CD4-positive, alpha-beta T cell (primary cell): ENCODE data around the gene IGF1R. TPM values are rescaled to one million over a fixed set of nuclear protein-coding genes. Genes with fewer than 3 reads are reported as not detected.

Experiments used
- ATAC-seq: fragments of 200-7000 bp; cut with Tn5 transposase; one replicate; pipeline ENCODE4 v1.10.0; 2022; ENCODE audit warnings: mild to moderate bottlenecking; ENCODE audit not compliant: poor library complexity
- CTCF ChIA-PET: fragments of 350-600 bp; sonication (Branson Sonifier 250); formaldehyde crosslinking; loops from one replicate; lab custom pipeline; 2021; ENCODE audit warnings: antibody characterized with exemption, inconsistent platforms; lab: Charles Lee
- POLR2A ChIA-PET: fragments of 350-600 bp; sonication (Branson Sonifier 250); formaldehyde crosslinking; loops from one replicate; lab custom pipeline; 2021; ENCODE audit warnings: antibody characterized with exemption, inconsistent platforms; lab: Charles Lee
- DNase-seq, 14 experiments: peaks; one replicate each; pipeline ENCODE4 v3.0.0-alpha.2; 2013 to 2020; ENCODE audit warnings: mixed read lengths in 2 of 14
- H3K27ac ChIP-seq, 2 donors: one replicate each; pipeline versions ENCODE4 v1.5.1 to v1.7.0; 2013; ENCODE audit warnings: low read length in 2 of 2, low read depth in 1 of 2, mild to moderate bottlenecking in 1 of 2
- H3K27me3 ChIP-seq, 2 experiments: 1 replicate in 1 of 2; 2 replicates in 1 of 2; pipeline versions ENCODE4 v1.6.1 to v1.7.0; 2013; ENCODE audit warnings: low read length in 2 of 2, control low read depth in 1 of 2, mild to moderate bottlenecking in 1 of 2, moderate library complexity in 1 of 2; ENCODE audit not compliant: insufficient read depth in 2 of 2, control insufficient read depth in 1 of 2
- H3K36me3 ChIP-seq: one replicate; pipeline ENCODE4 v1.6.1; 2013; ENCODE audit warnings: low read length, control low read depth; ENCODE audit not compliant: insufficient read depth
- H3K4me1 ChIP-seq: one replicate; pipeline ENCODE4 v1.6.1; 2013; ENCODE audit warnings: low read length, control low read depth; ENCODE audit not compliant: insufficient read depth
- H3K4me3 ChIP-seq: one replicate; pipeline ENCODE4 v1.5.1; 2013; ENCODE audit warnings: mild to moderate bottlenecking, low read length, moderate library complexity
- H3K9me3 ChIP-seq, 2 experiments: 1 replicate in 1 of 2; 2 replicates in 1 of 2; pipeline versions ENCODE4 v1.6.1 to v1.7.0; 2013; ENCODE audit warnings: low read length in 2 of 2, mild to moderate bottlenecking in 2 of 2, control low read depth in 1 of 2, moderate library complexity in 1 of 2; ENCODE audit not compliant: control insufficient read depth in 1 of 2, insufficient read depth in 1 of 2
- H3K27ac Mint-ChIP-seq: one replicate; pipeline ENCODE4 v1.8.0; 2020; ENCODE audit warnings: mixed read lengths
- H3K27me3 Mint-ChIP-seq: one replicate; pipeline ENCODE4 v1.8.0; 2021; ENCODE audit warnings: mixed read lengths
- H3K36me3 Mint-ChIP-seq: one replicate; pipeline ENCODE4 v1.8.0; 2021; ENCODE audit warnings: low read depth, mixed read lengths
- H3K4me1 Mint-ChIP-seq: one replicate; pipeline ENCODE4 v1.8.0; 2021; ENCODE audit warnings: low read depth, mixed read lengths
- H3K4me3 Mint-ChIP-seq: one replicate; pipeline ENCODE4 v1.8.0; 2020; ENCODE audit warnings: mild to moderate bottlenecking, mixed read lengths
- H3K9me3 Mint-ChIP-seq: one replicate; pipeline ENCODE4 v1.8.0; 2020; ENCODE audit warnings: mixed read lengths
- CTCF ChIP-seq: fragments of 200-600 bp; IDR thresholded peaks from one replicate; pipeline ENCODE4 v1.8.0; 2022; ENCODE audit warnings: antibody characterized with exemption, mild to moderate bottlenecking
- intact Hi-C, 2 experiments: fragments of 100-400 bp; cut with DNase I in 1 of 2; cut with micrococcal nuclease in 1 of 2; formaldehyde crosslinking; loops; one replicate each; pipeline versions ENCODE4 v1.15.1 to v1.9.0; 2023 to 2025; cut with DNase I, micrococcal nuclease
- total RNA-seq, 174 experiments: library from RNA in 2 of 174; stranded (reverse) in 2 of 174; gene quantifications; one replicate each; pipeline ENCODE4 v1.2.3 and lab custom pipeline; 2021 to 2026

Gene IGF1R
- total RNA-seq, 2 experiments from 2014 or later = 39.2 to 40.3 TPM

GRCh38 chr15:98841419-98841970 lies 193.2 kb downstream of the IGF1R start:
- no peaks in the 10 kb centered on the region for H3K4me1 ChIP-seq
- no peak overlapping the region for H3K4me3 Mint-ChIP-seq
- H3K36me3 Mint-ChIP-seq = peaks cover 22% of the 10 kb centered on the region
- ATAC-seq (no peak), DNase-seq (no peak)
- no peaks in the 10 kb centered on the region for H3K27me3 ChIP-seq
- no peaks in the 10 kb centered on the region for H3K9me3 ChIP-seq
- TF ChIP-seq CTCF = no peak
- no peaks in the 10 kb centered on the region for H3K9me3 Mint-ChIP-seq
- H3K27me3 Mint-ChIP-seq = no peaks in the 10 kb centered on the region
- no peak overlapping the region for H3K4me3 ChIP-seq
- no peak overlapping the region for H3K27ac Mint-ChIP-seq
- no peak overlapping the region for H3K27ac ChIP-seq
- CTCF ChIA-PET = no interaction called here
- H3K36me3 ChIP-seq = no peaks in the 10 kb centered on the region
- POLR2A ChIA-PET = no interaction called here
- intact Hi-C loops = no loop called here
- H3K4me1 Mint-ChIP-seq = peaks cover 66% of the 10 kb centered on the region

GRCh38 chr15:98842192-98842972 lies 194.0 kb downstream of the IGF1R start:
- no peaks in the 10 kb centered on the region for H3K9me3 Mint-ChIP-seq

GRCh38 chr15:98842973-98843285 lies 194.6 kb downstream of the IGF1R start:
- ChIA-PET POLR2A (interaction anchor here (0.6 kb wide), 1 partner anchor 877 kb away, joined by 3 read pairs; no protein-coding TSS in a partner anchor), CTCF (no interaction called here)
- Mint-ChIP-seq H3K27me3 (no peaks in the 10 kb centered on the region), H3K36me3 (peaks cover 12% of the 10 kb centered on the region), H3K9me3 (no peaks in the 10 kb centered on the region), H3K4me3 (no peak overlapping the region), H3K27ac (no peak overlapping the region), H3K4me1 (peaks cover 70% of the 10 kb centered on the region)
- H3K27me3 ChIP-seq = no peaks in the 10 kb centered on the region
- no peak for DNase-seq
- no peak for TF ChIP-seq CTCF
- no peak overlapping the region for H3K4me3 ChIP-seq
- H3K36me3 ChIP-seq = no peaks in the 10 kb centered on the region
- intact Hi-C loops = no loop called here
- H3K9me3 ChIP-seq = no peaks in the 10 kb centered on the region
- H3K4me1 ChIP-seq = no peaks in the 10 kb centered on the region
- ATAC-seq = no peak
- no peak overlapping the region for H3K27ac ChIP-seq

More at GRCh38 chr15:98842192-98842972, 194.0 kb downstream of the IGF1R start:
- no peak overlapping the region for H3K27ac Mint-ChIP-seq
- Histone ChIP-seq H3K4me3 (no peak overlapping the region), H3K27ac (no peak overlapping the region), H3K27me3 (no peaks in the 10 kb centered on the region), H3K36me3 (no peaks in the 10 kb centered on the region), H3K4me1 (no peaks in the 10 kb centered on the region), H3K9me3 (no peaks in the 10 kb centered on the region)
- TF ChIP-seq CTCF = no peak
- peaks cover 18% of the 10 kb centered on the region for H3K36me3 Mint-ChIP-seq
- H3K4me1 Mint-ChIP-seq = peaks cover 69% of the 10 kb centered on the region
- DNase-seq = no peak
- H3K4me3 Mint-ChIP-seq = no peak overlapping the region
- intact Hi-C loops = no loop called here
- no peak for ATAC-seq
- CTCF ChIA-PET = no interaction called here
- POLR2A ChIA-PET = no interaction called here
- no peaks in the 10 kb centered on the region for H3K27me3 Mint-ChIP-seq
